C4-2B (cell line): ENCODE measurements around the gene NOX5.
"Not testable (repeated sequence)": the region's sequence is repeated elsewhere in the genome, so short reads cannot be mapped to it uniquely, and the experiment has no call there.

Experiments used
- H3K27ac ChIP-seq: fragments of 450-650 bp; 2 replicates; pipeline ENCODE4 v1.5.1; 2017
- CTCF ChIP-seq: fragments of 450-650 bp; conservative IDR thresholded peaks from 2 replicates; pipeline ENCODE4 v1.5.1; 2017; ENCODE audit warnings: mild to moderate bottlenecking
- ZFX ChIP-seq: fragments of 450-650 bp; IDR thresholded peaks from 2 replicates; pipeline ENCODE4 v1.6.1; 2017

The NOX5 gene, protein sequence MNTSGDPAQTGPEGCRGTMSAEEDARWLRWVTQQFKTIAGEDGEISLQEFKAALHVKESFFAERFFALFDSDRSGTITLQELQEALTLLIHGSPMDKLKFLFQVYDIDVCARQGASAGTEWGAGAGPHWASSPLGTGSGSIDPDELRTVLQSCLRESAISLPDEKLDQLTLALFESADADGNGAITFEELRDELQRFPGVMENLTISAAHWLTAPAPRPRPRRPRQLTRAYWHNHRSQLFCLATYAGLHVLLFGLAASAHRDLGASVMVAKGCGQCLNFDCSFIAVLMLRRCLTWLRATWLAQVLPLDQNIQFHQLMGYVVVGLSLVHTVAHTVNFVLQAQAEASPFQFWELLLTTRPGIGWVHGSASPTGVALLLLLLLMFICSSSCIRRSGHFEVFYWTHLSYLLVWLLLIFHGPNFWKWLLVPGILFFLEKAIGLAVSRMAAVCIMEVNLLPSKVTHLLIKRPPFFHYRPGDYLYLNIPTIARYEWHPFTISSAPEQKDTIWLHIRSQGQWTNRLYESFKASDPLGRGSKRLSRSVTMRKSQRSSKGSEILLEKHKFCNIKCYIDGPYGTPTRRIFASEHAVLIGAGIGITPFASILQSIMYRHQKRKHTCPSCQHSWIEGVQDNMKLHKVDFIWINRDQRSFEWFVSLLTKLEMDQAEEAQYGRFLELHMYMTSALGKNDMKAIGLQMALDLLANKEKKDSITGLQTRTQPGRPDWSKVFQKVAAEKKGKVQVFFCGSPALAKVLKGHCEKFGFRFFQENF

DNA sequence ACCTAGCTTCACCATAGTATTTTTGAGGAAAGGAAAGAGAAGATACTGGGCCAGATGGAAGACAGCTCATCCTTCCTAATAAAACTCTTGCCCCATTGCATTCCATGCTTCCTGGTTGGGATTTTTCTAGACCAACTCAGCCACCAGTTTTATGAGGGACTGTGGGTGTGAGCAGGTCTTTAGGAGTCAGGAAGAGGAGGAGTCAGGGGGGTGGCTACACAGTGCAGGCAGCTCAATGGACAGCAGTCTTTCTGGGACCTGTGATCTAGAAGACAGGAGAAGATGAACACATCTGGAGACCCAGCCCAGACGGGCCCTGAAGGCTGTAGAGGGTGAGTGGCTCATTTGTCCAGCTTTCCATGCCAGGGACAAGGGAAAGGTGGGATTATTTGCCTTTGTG is at the start of gene NOX5:
Gene NOX5, plus strand, starts transcription at position 242 of the 400 bp plus-strand sequence. Its CDS starts 41 bp downstream, at position 283.
- H3K27ac ChIP-seq: no peak within 1 kb of the TSS
- no peak for TF ChIP-seq ZFX
- no peak for TF ChIP-seq CTCF

- H3K27ac ChIP-seq: no peak overlapping the region
- TF ChIP-seq ZFX: no peak
- no peak for TF ChIP-seq CTCF
Measured at GRCh38 chr15:68966996-68967395, 47.5 kb upstream of the NOX5 start.

DNA sequence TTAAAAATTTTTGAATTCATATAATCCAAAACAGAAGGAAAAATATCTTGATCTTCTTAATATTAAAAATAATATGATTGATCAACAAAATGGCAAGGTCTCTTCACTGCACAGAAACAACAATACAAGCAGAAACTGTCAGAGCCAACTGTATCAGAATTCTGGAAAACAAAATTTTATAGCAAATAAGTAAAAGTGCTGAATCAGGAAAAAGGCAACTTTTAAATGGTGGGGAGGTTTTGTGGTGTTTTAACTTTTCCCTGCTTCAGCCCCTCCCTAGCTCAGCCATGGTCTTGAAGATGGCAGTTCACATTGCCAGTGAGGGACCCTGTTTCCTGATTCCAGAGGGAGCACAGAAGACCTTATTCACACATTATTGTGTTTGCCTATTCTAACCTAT is 46.5 kb upstream of the NOX5 start:
- H3K27ac ChIP-seq: no peak overlapping the region
- TF ChIP-seq CTCF (no peak), ZFX (no peak)

GRCh38 chr15:68969298-68969697 is 45.2 kb upstream of the NOX5 start:
- TF ChIP-seq ZFX: no peak
- TF ChIP-seq CTCF: no peak
- no peak overlapping the region for H3K27ac ChIP-seq

DNA sequence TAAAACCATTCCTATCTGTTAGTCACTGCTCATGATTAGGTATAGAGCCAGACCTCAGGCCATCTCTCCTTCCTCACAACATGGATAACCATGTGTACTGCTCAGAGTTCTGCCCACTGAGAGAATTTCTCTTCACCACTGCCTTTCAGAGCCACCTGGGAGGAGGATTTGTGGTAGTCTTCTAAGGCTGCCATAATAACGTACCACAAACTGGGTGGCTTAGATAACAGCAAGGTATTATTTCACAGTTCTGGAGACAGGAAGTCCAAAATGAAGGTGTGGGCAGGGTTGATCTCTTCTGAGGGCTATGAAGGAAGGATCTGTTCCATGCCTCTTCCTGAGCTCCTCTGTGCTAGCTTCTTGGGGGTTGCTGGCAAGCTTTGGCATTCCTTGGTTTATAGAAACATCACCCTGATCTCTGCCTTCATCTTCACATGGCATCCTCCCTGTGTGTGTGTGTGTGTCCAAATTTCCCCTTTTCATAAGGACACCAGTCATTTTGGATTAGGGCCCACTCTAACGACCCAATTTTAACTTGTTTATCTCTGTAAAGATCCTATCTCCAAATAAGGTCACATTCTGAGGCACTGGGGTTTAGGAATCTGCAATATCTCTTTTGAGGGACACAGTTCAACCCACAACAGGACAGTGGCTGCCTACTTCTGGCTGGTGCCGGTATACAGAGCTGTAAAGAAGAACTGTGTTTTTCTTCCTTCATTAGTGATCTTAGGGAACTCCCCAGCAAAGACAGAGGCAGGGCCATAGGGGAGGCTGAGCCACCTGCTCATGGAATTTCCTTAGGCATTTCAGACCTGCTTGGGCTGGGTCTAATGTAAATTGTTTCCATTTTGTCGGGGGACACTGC is 42.1 kb upstream of the NOX5 start:
- H3K27ac ChIP-seq: no peak overlapping the region
- TF ChIP-seq CTCF (no peak), ZFX (no peak)

DNA sequence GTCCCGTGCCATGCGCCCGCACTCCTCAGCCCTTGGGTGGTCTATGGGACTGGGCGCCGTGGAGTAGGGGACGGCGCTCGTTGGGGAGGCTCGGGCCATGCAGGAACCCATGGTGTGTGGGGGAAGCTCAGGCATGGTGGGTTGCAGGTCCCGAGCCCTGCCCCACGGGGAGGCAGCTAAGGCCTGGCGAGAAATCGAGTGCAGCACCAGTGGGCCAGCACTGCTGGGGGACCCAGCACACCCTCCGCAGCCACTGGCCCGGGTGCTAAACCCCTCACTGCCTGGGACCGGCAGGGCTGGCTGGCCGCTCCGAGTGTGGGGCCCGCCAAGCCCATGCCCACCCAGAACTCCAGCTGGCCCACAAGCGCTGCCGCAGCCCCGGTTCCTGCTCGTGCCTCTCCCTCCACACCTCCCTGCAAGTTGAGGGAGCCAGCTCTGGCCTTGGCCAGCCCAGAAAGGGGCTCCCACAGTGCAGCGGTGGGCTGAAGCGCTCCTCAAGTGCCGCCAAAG is 38.8 kb upstream of the NOX5 start:
- H3K27ac ChIP-seq: not testable (repeated sequence)

DNA sequence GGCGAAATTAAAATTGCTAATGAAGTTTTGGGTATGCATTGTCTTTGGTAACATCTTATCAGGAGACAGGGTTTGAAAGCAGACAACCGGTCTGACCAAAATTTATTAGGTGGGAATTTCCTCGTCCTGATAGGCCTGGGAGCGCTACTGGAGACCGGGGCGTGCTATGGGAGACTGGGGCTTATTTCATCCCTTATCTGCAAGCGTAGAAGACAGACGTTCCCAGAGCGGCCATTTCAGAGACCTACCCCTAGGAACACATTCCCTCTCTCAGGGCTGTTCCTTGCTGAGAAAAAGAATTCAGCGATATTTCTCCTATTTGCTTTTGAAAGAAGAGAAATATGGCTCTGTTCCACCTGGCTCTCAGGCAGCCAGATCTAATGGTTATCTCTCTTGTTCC is 37.1 kb upstream of the NOX5 start:
- H3K27ac ChIP-seq: not testable (repeated sequence)

DNA sequence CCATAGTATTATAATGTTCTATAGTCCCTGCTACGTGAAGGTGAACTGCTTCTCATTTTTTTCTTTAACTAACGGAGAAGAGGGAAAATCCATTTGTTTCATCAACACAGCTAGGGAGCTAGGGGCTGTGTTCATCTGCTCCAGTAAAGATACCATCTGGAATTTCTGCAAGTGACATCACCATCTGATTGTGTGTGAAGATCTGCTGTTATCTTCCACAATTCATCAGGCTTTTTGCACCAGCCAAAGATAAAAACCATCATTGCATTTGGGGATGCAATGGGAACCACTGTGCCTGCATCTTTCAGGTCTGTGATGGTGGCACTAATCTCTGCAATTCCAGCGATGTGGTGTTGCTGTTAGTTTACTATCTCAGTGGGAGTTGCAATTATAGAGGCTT is 35.5 kb upstream of the NOX5 start:
- TF ChIP-seq CTCF (no peak), ZFX (no peak)

More for the DNA sequence above, 35.5 kb upstream of the NOX5 start:
- H3K27ac ChIP-seq: no peak overlapping the region
